Adrenal gland (tissue), 5 donors: ENCODE data around the gene PARP8.
"Not testable (repeated sequence)": the region's sequence is repeated elsewhere in the genome, so short reads cannot be mapped to it uniquely, and the experiment has no call there.

Source experiments
- CTCF ChIP-seq, 6 experiments: fragments of 450-650 bp in 4 of 6; fragments of 200-600 bp in 2 of 6; sonication (generic) in 1 of 6; IDR thresholded peaks; 1 replicate in 5 of 6; 2 replicates in 1 of 6; pipeline versions ENCODE4 v1.5.1 to v1.8.0; 2016 to 2021; ENCODE audit warnings: antibody characterized with exemption in 6 of 6, mild to moderate bottlenecking in 2 of 6, moderate library complexity in 1 of 6
- POLR2A ChIP-seq, 2 donors: fragments of 450-650 bp; IDR thresholded peaks; one replicate each; pipeline ENCODE4 v1.6.1; 2017; ENCODE audit warnings: antibody characterized with exemption in 2 of 2, mild to moderate bottlenecking in 2 of 2, moderate library complexity in 1 of 2
- donor health status: DM: no; HTN: no; CAD: no.

GRCh38 chr5:50694626-50695025, 28.2 kb downstream of the PARP8 start:
- not testable (repeated sequence) for TF ChIP-seq CTCF, POLR2A (IDR thresholded peaks at IDR 0.05)
